Rectal smooth muscle tissue (tissue), 1 donor: ENCODE measurements around the gene DNAJA3.

Experiments used
- H3K27ac ChIP-seq: one replicate; pipeline ENCODE4 v1.7.0; 2013; ENCODE audit warnings: low read depth, low read length, inconsistent platforms
- H3K27me3 ChIP-seq: one replicate; pipeline ENCODE4 v1.7.0; 2013; ENCODE audit warnings: low read length; ENCODE audit not compliant: control insufficient read depth, insufficient read depth
- H3K36me3 ChIP-seq: one replicate; pipeline ENCODE4 v1.7.0; 2013; ENCODE audit warnings: low read length; ENCODE audit not compliant: control insufficient read depth, insufficient read depth
- H3K4me1 ChIP-seq: one replicate; pipeline ENCODE4 v1.7.0; 2013; ENCODE audit warnings: low read length; ENCODE audit not compliant: control insufficient read depth, insufficient read depth
- H3K4me3 ChIP-seq: one replicate; pipeline ENCODE4 v1.7.0; 2013; ENCODE audit warnings: low read length
- H3K9ac ChIP-seq: one replicate; pipeline ENCODE4 v1.7.0; 2013; ENCODE audit warnings: low read length

DNAJA3 gene

DNA sequence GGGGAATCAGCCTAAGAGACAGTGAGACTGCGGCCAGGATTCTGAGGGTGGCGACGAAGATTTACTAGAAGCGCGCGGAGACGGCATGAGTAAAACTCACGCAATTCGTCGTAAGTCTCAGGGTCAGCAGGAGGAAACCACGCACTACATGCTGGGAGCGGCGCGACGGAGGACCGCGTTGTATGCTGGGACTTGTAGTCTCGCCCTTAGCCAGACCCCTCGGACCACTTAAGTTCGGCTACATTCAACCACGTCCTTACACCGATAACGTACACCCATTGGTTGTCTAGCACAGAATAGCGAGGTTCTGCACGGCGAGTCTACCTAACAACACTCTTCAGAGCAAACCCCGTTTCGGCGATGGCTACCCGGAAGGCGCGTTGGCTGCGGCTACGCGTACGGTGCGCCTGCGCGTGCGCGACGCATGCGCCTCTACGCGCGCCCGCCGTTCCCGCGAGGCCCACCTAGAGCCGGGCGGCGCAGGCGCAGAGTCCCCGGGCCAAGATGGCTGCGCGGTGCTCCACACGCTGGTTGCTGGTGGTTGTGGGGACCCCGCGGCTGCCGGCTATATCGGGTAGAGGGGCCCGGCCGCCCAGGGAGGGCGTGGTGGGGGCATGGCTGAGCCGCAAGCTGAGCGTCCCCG, at the start of gene DNAJA3:
DNAJA3 (plus strand) TSS at position 491 of the 643 bp plus-strand sequence; CDS start at position 505, 14 bp downstream.
- peak within 1 kb of the TSS; percentile 100 for H3K27ac ChIP-seq
- no peaks in the 10 kb centered on the region for H3K27me3 ChIP-seq

DNA sequence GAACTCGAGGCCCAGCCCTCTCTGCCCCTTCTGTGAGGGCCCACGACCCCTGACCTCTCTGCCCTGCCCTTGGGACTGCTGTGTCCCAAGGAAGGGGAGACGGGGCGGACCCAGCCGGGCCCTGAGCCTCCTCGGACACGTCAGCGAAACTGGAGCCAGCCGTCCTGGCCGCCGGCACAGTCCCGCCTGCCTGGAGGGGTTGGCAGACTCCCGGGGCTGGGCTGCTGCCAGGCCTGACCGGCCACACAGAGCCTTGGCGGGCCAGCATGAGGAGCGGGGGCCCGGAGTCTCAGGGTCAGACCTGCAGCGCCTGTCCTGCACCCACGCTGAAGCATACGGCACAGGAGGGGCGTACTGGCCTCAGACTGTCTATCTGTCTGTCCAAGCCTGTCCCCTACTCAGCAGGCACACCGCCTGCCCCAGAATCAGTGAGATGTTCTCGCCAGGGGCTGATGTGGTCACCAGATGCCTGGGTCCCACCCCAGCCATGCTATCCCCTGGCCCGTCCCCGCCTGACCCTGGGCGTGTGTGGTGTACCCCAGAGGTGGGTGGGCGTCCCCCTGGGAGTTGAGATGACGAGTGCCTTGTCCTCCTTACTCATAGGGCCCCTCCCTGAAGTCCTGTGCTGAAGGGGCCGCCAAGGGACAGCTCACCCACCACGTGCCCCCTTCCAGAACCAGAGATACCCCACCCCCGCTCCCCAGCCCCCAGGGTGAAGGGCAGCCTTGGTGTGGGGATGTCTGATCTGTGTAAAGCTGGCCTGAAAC, 49.4 kb upstream of the DNAJA3 start:
- H3K36me3 ChIP-seq = no peaks in the 10 kb centered on the region
- peak overlapping the region; percentile 74 for H3K27ac ChIP-seq
- peak overlapping the region; percentile 41 for H3K4me3 ChIP-seq
- no peaks in the 10 kb centered on the region for H3K27me3 ChIP-seq
- H3K9ac ChIP-seq = no peak overlapping the region
- peaks cover 52% of the 10 kb centered on the region for H3K4me1 ChIP-seq

More for the DNA sequence above, at the start of gene DNAJA3:
- Histone ChIP-seq H3K4me3 (peak within 1 kb of the TSS; percentile 100), H3K36me3 (no peaks in the 10 kb centered on the region), H3K4me1 (peaks cover 3% of the 10 kb centered on the region), H3K9ac (peak within 1 kb of the TSS; percentile 97)

GRCh38 chr16:4376893-4377572, 48.6 kb upstream of the DNAJA3 start:
- Histone ChIP-seq H3K27me3 (no peaks in the 10 kb centered on the region), H3K36me3 (no peaks in the 10 kb centered on the region), H3K4me3 (no peak overlapping the region), H3K27ac (peak overlapping the region; percentile 50), H3K4me1 (peaks cover 51% of the 10 kb centered on the region), H3K9ac (no peak overlapping the region)

- H3K9ac ChIP-seq = no peak overlapping the region
- no peaks in the 10 kb centered on the region for H3K27me3 ChIP-seq
- H3K4me3 ChIP-seq = no peak overlapping the region
- peaks cover 45% of the 10 kb centered on the region for H3K4me1 ChIP-seq
- H3K36me3 ChIP-seq = no peaks in the 10 kb centered on the region
- H3K27ac ChIP-seq = no peak overlapping the region
These were observed 48.0 kb upstream of the DNAJA3 start for GRCh38 chr16:4377573-4378154.

- H3K9ac ChIP-seq = no peak overlapping the region
- H3K27me3 ChIP-seq = no peaks in the 10 kb centered on the region
- H3K36me3 ChIP-seq = no peaks in the 10 kb centered on the region
- no peak overlapping the region for H3K4me3 ChIP-seq
- no peak overlapping the region for H3K27ac ChIP-seq
- peaks cover 40% of the 10 kb centered on the region for H3K4me1 ChIP-seq
These were observed 47.5 kb upstream of the DNAJA3 start for GRCh38 chr16:4378161-4378666.

DNA sequence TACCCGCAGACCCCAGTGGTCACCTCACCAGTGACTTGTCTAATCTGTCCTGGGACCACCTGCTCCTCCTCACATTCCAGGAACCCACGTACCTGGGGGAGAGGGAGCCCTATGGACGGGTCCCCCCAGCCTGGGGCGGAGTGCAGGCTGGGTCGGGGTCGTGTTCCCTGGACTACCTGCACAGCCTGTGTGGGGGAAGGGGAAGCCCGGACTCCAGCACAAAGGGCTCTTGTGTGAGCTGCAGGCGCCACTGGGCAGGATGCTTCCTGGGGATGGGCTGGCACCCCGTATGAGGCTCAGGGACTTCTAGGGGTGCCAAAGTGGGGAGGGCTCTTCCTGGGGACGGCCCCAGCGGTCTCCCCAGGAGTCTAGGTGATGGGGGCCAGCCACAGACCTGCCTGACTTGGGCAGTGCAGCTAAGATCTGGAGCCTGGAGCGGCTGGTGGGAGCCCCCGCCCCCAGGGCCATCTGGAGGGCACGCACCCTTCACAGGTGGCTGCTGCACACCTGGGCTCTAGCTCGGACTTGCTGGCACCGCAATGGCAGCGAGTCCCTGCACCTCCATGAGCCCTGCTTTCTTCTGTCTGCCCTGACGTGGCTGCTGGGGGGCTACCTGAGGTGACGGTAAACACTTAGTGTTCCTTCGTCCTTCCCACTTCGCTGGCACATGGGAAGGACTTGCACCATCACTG, 46.5 kb upstream of the DNAJA3 start:
- H3K27ac ChIP-seq = no peak overlapping the region
- H3K36me3 ChIP-seq = no peaks in the 10 kb centered on the region
- H3K9ac ChIP-seq = no peak overlapping the region
- H3K27me3 ChIP-seq = no peaks in the 10 kb centered on the region
- H3K4me3 ChIP-seq = no peak overlapping the region
- peaks cover 33% of the 10 kb centered on the region for H3K4me1 ChIP-seq

DNA sequence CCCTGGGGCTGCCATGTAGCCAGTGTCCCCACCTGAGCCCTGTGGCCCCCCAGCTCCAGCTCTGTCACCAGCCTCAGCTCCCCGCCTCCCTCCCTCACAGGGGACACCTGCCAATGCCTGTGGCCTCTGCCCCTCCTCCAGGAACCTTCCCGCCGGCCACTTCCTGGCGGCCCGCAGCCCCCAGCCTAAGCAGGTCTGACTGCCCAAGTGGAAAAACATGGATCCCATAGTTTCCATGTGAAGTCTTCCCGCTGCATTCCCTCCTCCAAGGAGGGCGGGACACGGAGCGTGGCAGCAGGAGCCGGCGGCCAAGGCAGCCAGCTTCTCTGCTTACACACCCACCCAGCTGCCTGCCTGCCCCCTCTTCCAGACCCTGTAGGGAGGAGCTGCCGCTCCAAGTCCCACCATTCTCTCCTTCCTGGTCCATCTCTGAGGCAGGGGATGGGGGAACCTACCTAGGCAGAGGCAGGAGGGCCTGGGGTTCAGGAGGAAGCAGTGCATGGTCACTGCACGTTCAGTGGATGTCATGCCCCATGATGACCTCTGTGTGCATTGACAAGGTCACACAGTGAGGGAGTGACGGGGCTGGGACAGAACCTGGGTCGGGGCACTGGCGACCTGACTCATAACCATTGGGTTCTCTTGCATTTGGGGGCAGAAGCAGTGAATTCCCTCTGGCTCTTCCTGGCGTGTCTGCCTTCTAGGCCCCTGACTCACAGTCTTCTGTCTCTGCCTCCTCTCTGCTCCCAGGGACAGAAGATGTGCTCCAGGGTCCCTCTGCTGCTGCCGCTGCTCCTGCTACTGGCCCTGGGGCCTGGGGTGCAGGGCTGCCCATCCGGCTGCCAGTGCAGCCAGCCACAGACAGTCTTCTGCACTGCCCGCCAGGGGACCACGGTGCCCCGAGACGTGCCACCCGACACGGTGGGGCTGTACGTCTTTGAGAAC, 45.3 kb upstream of the DNAJA3 start:
- no peaks in the 10 kb centered on the region for H3K27me3 ChIP-seq
- no peaks in the 10 kb centered on the region for H3K36me3 ChIP-seq
- no peak overlapping the region for H3K9ac ChIP-seq
- no peak overlapping the region for H3K4me3 ChIP-seq
- H3K27ac ChIP-seq = no peak overlapping the region
- H3K4me1 ChIP-seq = peaks cover 26% of the 10 kb centered on the region

GRCh38 chr16:4381072-4381934, 44.4 kb upstream of the DNAJA3 start:
- Histone ChIP-seq H3K4me3 (no peak overlapping the region), H3K36me3 (no peaks in the 10 kb centered on the region), H3K4me1 (peaks cover 20% of the 10 kb centered on the region), H3K27me3 (no peaks in the 10 kb centered on the region), H3K9ac (no peak overlapping the region), H3K27ac (no peak overlapping the region)

DNA sequence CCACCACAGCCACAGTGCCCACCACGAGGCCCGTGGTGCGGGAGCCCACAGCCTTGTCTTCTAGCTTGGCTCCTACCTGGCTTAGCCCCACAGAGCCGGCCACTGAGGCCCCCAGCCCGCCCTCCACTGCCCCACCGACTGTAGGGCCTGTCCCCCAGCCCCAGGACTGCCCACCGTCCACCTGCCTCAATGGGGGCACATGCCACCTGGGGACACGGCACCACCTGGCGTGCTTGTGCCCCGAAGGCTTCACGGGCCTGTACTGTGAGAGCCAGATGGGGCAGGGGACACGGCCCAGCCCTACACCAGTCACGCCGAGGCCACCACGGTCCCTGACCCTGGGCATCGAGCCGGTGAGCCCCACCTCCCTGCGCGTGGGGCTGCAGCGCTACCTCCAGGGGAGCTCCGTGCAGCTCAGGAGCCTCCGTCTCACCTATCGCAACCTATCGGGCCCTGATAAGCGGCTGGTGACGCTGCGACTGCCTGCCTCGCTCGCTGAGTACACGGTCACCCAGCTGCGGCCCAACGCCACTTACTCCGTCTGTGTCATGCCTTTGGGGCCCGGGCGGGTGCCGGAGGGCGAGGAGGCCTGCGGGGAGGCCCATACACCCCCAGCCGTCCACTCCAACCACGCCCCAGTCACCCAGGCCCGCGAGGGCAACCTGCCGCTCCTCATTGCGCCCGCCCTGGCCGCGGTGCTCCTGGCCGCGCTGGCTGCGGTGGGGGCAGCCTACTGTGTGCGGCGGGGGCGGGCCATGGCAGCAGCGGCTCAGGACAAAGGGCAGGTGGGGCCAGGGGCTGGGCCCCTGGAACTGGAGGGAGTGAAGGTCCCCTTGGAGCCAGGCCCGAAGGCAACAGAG, 43.5 kb upstream of the DNAJA3 start:
- Histone ChIP-seq H3K27me3 (no peaks in the 10 kb centered on the region), H3K9ac (no peak overlapping the region), H3K36me3 (peaks cover 5% of the 10 kb centered on the region), H3K4me1 (peaks cover 12% of the 10 kb centered on the region), H3K4me3 (no peak overlapping the region), H3K27ac (no peak overlapping the region)

DNA sequence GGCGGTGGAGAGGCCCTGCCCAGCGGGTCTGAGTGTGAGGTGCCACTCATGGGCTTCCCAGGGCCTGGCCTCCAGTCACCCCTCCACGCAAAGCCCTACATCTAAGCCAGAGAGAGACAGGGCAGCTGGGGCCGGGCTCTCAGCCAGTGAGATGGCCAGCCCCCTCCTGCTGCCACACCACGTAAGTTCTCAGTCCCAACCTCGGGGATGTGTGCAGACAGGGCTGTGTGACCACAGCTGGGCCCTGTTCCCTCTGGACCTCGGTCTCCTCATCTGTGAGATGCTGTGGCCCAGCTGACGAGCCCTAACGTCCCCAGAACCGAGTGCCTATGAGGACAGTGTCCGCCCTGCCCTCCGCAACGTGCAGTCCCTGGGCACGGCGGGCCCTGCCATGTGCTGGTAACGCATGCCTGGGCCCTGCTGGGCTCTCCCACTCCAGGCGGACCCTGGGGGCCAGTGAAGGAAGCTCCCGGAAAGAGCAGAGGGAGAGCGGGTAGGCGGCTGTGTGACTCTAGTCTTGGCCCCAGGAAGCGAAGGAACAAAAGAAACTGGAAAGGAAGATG, 42.8 kb upstream of the DNAJA3 start:
- H3K9ac ChIP-seq = no peak overlapping the region
- H3K27ac ChIP-seq = no peak overlapping the region
- H3K4me1 ChIP-seq = peaks cover 7% of the 10 kb centered on the region
- H3K27me3 ChIP-seq = no peaks in the 10 kb centered on the region
- peaks cover 7% of the 10 kb centered on the region for H3K36me3 ChIP-seq
- H3K4me3 ChIP-seq = no peak overlapping the region
